HG02642 (cell line): ENCODE measurements around the gene TNP2.

ENCODE experiments used
- ATAC-seq: cut with Tn5 transposase; IDR thresholded peaks from one replicate; pipeline ENCODE4 v1.9.1; 2021; ENCODE audit warnings: mild to moderate bottlenecking; ENCODE audit not compliant: unreplicated experiment, poor library complexity

Gene TNP2

GRCh38 chr16:11278681-11279628 is 9.8 kb upstream of the TNP2 start:
- no peak for ATAC-seq

- no peak for ATAC-seq
Observed at GRCh38 chr16:11277607-11278337, 8.6 kb upstream of the TNP2 start.

GRCh38 chr16:11276896-11277593 is 7.9 kb upstream of the TNP2 start:
- ATAC-seq: no peak

GRCh38 chr16:11276143-11276895 is 7.2 kb upstream of the TNP2 start, which contains the start of gene PRM2:
PRM2 (minus strand) TSS chr16:11276480; CDS start chr16:11276370, 110 bp downstream.
- no peak for ATAC-seq

- no peak for ATAC-seq
Observed at GRCh38 chr16:11274964-11275363, 5.8 kb upstream of the TNP2 start.

- no peak for ATAC-seq
Observed at GRCh38 chr16:11273721-11274324, 4.7 kb upstream of the TNP2 start.

GRCh38 chr16:11272921-11273720 is 4.0 kb upstream of the TNP2 start, which contains the start of gene PRM3:
PRM3 (minus strand) TSS chr16:11273629; CDS start chr16:11273595, 34 bp downstream.
- ATAC-seq: no peak

- no peak for ATAC-seq
Observed at GRCh38 chr16:11272484-11272883, 3.4 kb upstream of the TNP2 start.

GRCh38 chr16:11271610-11272009 is 2.5 kb upstream of the TNP2 start:
- ATAC-seq: no peak

GRCh38 chr16:11270602-11271162 is 1.6 kb upstream of the TNP2 start:
- no peak for ATAC-seq

GRCh38 chr16:11265124-11265523 is 4.0 kb downstream of the TNP2 start:
- ATAC-seq: no peak

GRCh38 chr16:11264155-11264832 is 4.8 kb downstream of the TNP2 start:
- no peak for ATAC-seq

- ATAC-seq: no peak
Observed at GRCh38 chr16:11263737-11264136, 5.4 kb downstream of the TNP2 start.

GRCh38 chr16:11262915-11263314 is 6.2 kb downstream of the TNP2 start:
- ATAC-seq: no peak

- no peak for ATAC-seq
Observed at GRCh38 chr16:11260596-11260966, 8.5 kb downstream of the TNP2 start.

GRCh38 chr16:11259655-11260595 is 9.2 kb downstream of the TNP2 start:
- ATAC-seq: no peak
